DND-41 (cell line): Measurements from ENCODE around the gene C12orf50.
A peak's percentile ranks its signal among the peaks of the same experiment; 100 is the strongest.

Experiments used
- ATAC-seq: fragments of 200-7000 bp; cut with Tn5 transposase; 3 replicates; pipeline ENCODE4 v1.9.1; 2021; ENCODE audit warnings: low read depth; ENCODE audit not compliant: insufficient read depth
- DNase-seq: peaks from one replicate; pipeline ENCODE4 v3.0.0-alpha.2; 2020
- H2AFZ ChIP-seq: 2 replicates; pipeline ENCODE4 v1.6.0; 2012; ENCODE audit warnings: low read depth, low read length
- H3K27ac ChIP-seq: 2 replicates; pipeline ENCODE4 v1.5.1; 2012; ENCODE audit warnings: low read length, inconsistent platforms
- H3K27me3 ChIP-seq: fragments of 200-600 bp; sonication (generic); 2 replicates; pipeline ENCODE4 v1.6.0; 2012; ENCODE audit warnings: low read length, mild to moderate bottlenecking, inconsistent platforms; ENCODE audit not compliant: insufficient read depth, poor library complexity
- H3K36me3 ChIP-seq: 2 replicates; pipeline ENCODE4 v1.5.1; 2012; ENCODE audit warnings: low read length, inconsistent platforms; ENCODE audit not compliant: insufficient read depth
- H3K4me1 ChIP-seq: 2 replicates; pipeline ENCODE4 v1.5.1; 2012; ENCODE audit warnings: mild to moderate bottlenecking, low read length; ENCODE audit not compliant: insufficient read depth
- H3K4me2 ChIP-seq: 2 replicates; pipeline ENCODE4 v1.6.0; 2012; ENCODE audit warnings: mild to moderate bottlenecking, moderate library complexity, low read length, inconsistent platforms; ENCODE audit not compliant: insufficient read depth
- H3K4me3 ChIP-seq, 2 experiments: fragments of 200-600 bp in 1 of 2; shearing (Covaris generic) in 1 of 2; 2 replicates each; pipeline ENCODE4 v1.5.1; 2012 to 2016; ENCODE audit warnings: inconsistent platforms in 2 of 2, low read length in 2 of 2, mild to moderate bottlenecking in 2 of 2, low read depth in 1 of 2, moderate library complexity in 1 of 2
- H3K79me2 ChIP-seq: 2 replicates; pipeline ENCODE4 v1.6.0; 2012; ENCODE audit warnings: low read length, inconsistent platforms; ENCODE audit not compliant: insufficient read depth
- H3K9ac ChIP-seq: 2 replicates; pipeline ENCODE4 v1.6.0; 2012; ENCODE audit warnings: low read depth, mild to moderate bottlenecking, inconsistent platforms, low read length, moderate library complexity
- H3K9me3 ChIP-seq: 2 replicates; pipeline ENCODE4 v1.5.1; 2012; ENCODE audit warnings: low read length, moderate library complexity, mild to moderate bottlenecking, inconsistent platforms; ENCODE audit not compliant: insufficient read depth, severe bottlenecking
- H4K20me1 ChIP-seq: 2 replicates; pipeline ENCODE4 v1.6.0; 2012; ENCODE audit warnings: low read length; ENCODE audit not compliant: insufficient read depth
- EZH2 ChIP-seq: IDR thresholded peaks from 3 replicates; pipeline ENCODE4 v1.6.1; 2012; ENCODE audit warnings: borderline replicate concordance, low read depth, mild to moderate bottlenecking, moderate library complexity, low read length, inconsistent platforms; ENCODE audit not compliant: severe bottlenecking
- TF ChIP-seq, protein P1 (sequence below): IDR thresholded peaks from 2 replicates; pipeline ENCODE4 v1.5.1; 2012; ENCODE audit warnings: borderline replicate concordance, low read length, moderate library complexity, mild to moderate bottlenecking; ENCODE audit not compliant: poor library complexity, severe bottlenecking; ENCODE audit errors: extremely low read depth

C12orf50 gene

GRCh38 chr12:88052686-88053085 lies 23.5 kb upstream of the C12orf50 start:
- TF ChIP-seq EZH2, result no peak
- TF ChIP-seq, protein P1, sequence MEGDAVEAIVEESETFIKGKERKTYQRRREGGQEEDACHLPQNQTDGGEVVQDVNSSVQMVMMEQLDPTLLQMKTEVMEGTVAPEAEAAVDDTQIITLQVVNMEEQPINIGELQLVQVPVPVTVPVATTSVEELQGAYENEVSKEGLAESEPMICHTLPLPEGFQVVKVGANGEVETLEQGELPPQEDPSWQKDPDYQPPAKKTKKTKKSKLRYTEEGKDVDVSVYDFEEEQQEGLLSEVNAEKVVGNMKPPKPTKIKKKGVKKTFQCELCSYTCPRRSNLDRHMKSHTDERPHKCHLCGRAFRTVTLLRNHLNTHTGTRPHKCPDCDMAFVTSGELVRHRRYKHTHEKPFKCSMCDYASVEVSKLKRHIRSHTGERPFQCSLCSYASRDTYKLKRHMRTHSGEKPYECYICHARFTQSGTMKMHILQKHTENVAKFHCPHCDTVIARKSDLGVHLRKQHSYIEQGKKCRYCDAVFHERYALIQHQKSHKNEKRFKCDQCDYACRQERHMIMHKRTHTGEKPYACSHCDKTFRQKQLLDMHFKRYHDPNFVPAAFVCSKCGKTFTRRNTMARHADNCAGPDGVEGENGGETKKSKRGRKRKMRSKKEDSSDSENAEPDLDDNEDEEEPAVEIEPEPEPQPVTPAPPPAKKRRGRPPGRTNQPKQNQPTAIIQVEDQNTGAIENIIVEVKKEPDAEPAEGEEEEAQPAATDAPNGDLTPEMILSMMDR, result peak; percentile 59
- Histone ChIP-seq H3K36me3 (peaks cover 65% of the 10 kb centered on the region), H3K9ac (no peak overlapping the region), H3K4me2 (no peak overlapping the region), H3K9me3 (no peaks in the 10 kb centered on the region), H3K27ac (no peak overlapping the region), H3K4me3 (no peak overlapping the region), H3K79me2 (no peaks in the 10 kb centered on the region), H3K4me1 (no peaks in the 10 kb centered on the region), H4K20me1 (no peaks in the 10 kb centered on the region), H2AFZ (no peak overlapping the region), H3K27me3 (no peaks in the 10 kb centered on the region)
- ATAC-seq (peak; percentile 78), DNase-seq (peak; percentile 18)

DNA sequence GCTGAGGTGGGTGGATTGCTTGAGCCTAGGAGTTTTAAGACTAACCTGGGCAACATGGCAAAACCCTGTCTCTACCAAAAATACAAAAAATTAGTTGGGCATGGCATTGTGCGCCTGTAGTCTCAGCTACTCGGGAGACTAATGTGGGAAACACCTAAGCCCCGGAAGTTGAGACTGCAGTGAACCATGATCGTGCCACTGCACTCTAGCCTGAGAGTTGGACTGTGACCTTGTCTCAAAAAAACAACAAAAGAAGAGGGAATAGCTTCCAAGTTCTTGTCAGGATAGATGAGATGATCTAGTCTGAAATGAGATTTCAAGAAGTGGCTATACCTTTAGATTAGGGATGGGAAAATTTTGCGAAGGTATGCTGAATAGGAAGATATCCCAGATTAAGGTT lies 14.8 kb upstream of the C12orf50 start:
- ATAC-seq (no peak), DNase-seq (no peak)
- H3K9me3 ChIP-seq, result no peaks in the 10 kb centered on the region
- no peaks in the 10 kb centered on the region for H3K27me3 ChIP-seq
- peaks cover 9% of the 10 kb centered on the region; the same call in 1 of the 2 replicates for H4K20me1 ChIP-seq
- no peak overlapping the region for H2AFZ ChIP-seq
- H3K79me2 ChIP-seq, result peaks cover 35% of the 10 kb centered on the region
- H3K4me3 ChIP-seq, result no peak overlapping the region
- H3K4me2 ChIP-seq, result no peak overlapping the region
- H3K9ac ChIP-seq, result no peak overlapping the region
- 0 out of 2 replicates have a peak, but pooled peaks cover 7% of the 10 kb centered on the region for H3K4me1 ChIP-seq
- H3K27ac ChIP-seq, result no peak overlapping the region
- TF ChIP-seq, protein P1, result no peak
- no peak for TF ChIP-seq EZH2
- H3K36me3 ChIP-seq, result peaks cover 76% of the 10 kb centered on the region

- no peak for TF ChIP-seq EZH2
- TF ChIP-seq, protein P1, result no peak
- peak overlapping the region in 1 of 2 experiments; percentile 29; a peak in 1 of 4 replicates for H3K4me3 ChIP-seq
- no peaks in the 10 kb centered on the region for H3K9me3 ChIP-seq
- peak overlapping the region; percentile 87; the same call in 1 of the 2 replicates for H3K4me2 ChIP-seq
- peaks cover 45% of the 10 kb centered on the region for H3K4me1 ChIP-seq
- H3K79me2 ChIP-seq, result peaks cover 71% of the 10 kb centered on the region
- H3K27ac ChIP-seq, result no peak overlapping the region
- DNase-seq (no peak), ATAC-seq (no peak)
- no peaks in the 10 kb centered on the region for H3K27me3 ChIP-seq
- peaks cover 27% of the 10 kb centered on the region for H3K36me3 ChIP-seq
- H3K9ac ChIP-seq, result peak overlapping the region; percentile 19; the same call in 1 of the 2 replicates
- no peak overlapping the region for H2AFZ ChIP-seq
- H4K20me1 ChIP-seq, result peaks cover 21% of the 10 kb centered on the region; the same call in 1 of the 2 replicates
Measured at GRCh38 chr12:88037770-88038169, 8.6 kb upstream of the C12orf50 start.
